Limb (tissue), 2 donors: ENCODE measurements around the gene SH3RF1.
"Not testable (repeated sequence)": the region's sequence is repeated elsewhere in the genome, so short reads cannot be mapped to it uniquely, and the experiment has no call there.

ENCODE experiments used
- DNase-seq, 2 donors: peaks; one replicate each; pipeline ENCODE4 v3.0.0-alpha.2; 2016; ENCODE audit errors: extremely low spot score in 2 of 2

SH3RF1 gene

DNA sequence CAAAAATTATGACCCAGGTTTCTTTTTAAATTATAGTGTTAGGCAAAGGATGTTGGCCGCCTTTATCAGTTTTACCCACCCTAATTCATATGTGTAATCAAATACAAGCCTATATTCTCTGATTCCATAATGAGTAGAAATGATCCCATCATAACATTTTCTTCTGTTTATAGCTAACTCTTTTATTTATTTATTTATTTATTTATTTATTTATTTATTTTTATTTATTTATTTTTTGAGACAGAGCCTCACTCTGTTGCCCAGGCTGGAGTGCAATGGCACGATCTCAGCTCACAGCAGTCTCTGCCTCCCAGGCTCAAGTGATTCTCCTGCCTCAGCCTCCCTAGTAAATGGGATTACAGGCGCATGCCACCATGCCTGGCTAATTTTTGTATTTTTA lies 7.1 kb upstream of the SH3RF1 start:
- DNase-seq = not testable (repeated sequence)

DNA sequence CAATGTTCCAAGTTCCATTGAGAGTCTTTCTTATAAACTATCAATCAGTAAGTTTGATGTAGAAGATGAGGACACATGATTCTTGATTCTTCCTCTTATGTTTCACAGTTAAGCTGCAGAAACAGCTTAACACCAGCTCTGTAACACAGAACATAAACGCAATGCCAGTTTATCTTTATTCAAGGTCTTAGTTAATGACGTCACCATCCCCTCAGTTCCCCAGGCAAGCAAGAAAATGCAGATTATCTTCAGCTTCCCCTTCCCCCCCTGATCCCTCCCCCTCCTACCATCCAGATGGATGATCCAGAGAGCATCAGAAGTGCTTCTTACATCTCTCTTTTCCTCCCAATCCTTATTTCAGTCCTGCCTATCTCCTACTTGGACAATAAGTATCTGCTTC lies 4.4 kb upstream of the SH3RF1 start:
- no peak for DNase-seq

DNA sequence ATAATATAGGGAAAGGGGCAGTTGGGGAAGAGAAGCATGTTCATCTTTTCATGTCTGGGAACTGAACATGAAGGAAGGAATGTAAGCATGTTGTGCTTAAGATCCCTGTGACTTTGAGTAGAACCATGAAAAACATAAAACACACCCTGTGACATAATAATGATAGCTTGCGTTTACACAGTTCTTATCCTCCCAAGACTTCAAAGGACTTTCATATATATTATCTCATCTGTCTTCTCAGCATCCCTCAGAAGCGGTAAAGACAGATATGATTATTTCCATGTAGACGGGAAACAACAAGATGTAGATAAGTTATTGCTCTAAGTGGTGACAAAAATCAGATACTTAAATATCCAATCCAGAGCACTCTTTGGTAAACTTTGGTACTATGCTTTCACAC lies 3.3 kb upstream of the SH3RF1 start:
- no peak for DNase-seq

DNA sequence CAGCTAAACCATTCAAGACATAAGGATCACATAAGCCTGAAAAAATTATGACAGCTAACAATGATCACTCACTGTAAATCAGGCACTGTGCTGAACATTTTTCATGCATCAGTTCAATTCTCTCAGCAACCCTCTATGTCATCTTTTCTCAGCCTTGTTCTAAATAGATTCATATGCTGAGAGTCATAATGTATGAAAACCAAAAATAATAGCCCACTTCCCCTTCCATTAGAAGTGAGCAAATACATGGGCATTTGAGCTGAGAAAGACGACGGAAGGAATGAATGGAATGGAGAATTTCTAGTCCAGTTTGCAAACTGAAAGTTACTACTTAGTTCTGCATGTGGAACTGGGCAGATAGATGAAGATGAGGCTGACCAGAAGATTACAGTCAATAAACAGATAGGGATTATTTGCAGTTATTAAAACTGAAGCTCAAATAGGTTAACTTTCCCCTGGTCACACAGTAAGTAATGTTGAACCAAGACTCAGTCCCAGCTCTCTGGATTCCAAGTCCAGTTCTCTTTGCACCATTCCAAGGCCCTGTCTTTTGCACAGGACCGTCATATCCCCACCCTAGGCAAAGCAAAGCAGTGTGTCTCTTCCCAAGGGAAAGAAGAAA lies 1.6 kb upstream of the SH3RF1 start:
- DNase-seq = no peak

DNA sequence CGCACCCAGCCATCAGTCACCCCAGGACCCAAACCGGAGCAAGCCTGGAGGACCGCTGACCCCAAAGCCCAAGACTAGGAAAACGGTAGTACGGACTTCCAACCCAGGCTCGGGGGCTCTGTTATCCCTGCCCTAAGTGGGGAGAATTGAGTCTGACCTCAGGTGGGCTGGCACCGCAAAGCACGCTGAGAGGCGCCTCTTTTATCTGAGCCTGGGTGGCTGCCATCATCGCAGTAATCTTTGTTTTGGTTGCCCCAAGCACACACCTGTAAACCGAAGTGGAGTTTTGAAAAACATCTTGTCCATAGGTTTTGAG lies 894 bp upstream of the SH3RF1 start:
- DNase-seq = no peak

DNA sequence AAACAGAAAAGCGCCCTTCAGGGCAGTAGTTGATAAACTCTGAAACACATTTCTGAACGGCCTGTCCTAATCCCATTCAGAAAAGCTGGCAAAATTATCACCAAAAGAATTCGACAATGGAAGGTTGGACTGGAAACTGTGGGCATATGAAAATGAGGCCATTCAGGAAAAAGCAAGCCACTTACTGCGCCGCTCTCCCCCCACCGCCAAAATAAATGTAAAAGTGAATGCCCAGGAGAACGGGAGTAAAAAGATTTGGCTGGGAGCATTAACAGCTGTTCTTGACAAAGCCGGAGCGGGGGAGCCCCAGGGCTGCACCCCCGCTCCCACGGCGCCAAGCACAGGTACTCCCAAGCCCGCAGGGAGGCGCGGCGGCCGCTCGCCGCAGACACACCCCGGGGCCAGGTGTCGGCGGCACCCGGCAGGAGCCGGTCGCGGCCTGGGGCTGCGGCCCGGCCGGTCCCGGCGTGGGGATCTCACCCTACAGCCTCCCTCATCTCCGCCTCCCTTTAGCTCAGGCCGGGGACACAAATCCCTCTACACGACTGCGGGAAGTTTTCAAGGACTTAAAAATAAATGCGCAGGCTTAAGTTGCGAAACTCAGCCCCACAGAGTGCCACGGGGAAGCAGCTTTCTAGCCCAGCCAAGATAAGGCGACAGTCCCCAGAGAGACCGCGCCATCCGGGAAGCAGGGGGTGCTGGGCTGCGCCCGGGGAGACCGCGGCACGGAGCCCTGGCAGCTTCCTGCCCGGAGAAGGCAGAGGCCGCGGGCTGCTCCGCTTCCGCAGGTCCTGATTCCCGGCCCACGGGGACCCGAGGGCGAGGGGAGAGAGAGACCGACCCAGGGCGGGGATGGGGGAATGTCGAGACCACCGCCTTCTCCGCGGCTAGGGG lies 593 bp downstream of the SH3RF1 start:
- DNase-seq = no peak

DNA sequence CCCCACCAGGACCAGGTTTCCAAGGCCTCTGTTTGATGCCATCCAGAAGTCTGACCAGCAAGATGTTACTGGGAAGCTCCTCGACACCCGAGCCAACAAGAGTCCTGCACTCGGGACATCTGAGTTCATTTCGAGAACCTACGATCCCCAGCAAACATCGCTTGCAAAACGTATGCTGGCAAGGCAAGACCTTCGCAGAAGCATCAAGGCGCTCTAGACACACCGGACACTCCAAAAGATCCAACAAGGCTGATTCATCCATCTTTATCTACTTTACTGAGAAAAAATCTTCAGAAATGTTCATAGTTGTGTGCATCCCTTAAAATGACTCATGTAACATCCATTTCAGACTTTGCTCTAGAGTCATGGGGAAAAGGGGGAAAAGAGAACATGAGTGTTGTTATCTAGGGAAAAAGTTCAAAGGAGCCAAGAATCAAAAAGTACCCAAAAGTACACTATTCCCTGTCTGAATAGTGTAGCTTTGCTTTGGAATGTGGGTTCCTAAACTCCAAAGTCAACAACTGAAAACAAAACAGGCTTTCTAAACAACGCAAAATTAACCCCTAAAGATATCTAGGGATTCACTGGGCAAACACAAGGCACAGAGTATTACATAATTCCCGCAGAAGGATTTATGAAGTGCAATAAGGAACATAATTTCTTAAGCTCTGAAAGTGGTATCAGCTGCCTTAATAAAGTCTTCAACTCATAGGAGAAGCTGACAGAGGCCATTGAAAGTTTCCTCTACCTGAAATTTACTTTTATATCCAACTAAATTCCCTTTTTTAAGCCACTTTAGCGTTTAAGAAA lies 1.6 kb downstream of the SH3RF1 start:
- DNase-seq = no peak

DNA sequence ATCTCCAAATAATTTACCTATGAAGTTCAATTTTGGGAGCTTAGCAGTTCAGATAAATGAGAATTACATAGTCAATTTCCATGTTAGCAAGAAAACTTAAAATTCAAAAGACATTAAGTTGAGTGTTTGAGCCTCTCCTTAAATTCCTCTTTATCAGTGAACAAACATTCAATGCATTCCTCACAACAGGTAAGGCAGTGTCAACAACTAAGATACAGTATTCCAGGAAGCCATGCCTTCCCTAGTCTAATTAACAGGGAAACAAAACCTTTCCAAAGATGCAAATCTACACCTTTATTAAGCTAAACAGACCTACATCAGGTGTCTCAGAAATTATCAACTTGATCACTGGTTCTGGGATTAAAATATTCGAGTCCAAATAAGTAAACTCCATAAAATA lies 3.7 kb downstream of the SH3RF1 start:
- no peak for DNase-seq

DNA sequence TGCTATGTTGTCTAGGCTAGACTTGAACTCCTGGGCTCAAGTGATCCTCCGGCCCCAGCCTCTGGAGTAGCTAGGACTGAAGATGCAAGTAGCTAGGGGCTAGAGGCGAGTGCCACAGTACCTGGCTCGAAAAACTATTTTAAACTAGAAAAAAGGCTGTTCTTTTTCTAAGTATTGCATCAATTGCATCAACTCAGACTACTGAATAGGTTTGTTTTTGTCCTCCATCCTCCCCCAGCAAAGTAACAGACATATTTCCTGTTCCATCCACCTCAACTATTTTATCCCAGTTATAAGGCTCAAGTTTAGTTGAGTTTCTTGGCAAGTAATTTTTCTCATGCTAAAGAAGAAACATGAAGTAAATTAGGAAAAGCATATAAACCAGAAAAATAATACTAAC lies 4.1 kb downstream of the SH3RF1 start:
- no peak for DNase-seq

DNA sequence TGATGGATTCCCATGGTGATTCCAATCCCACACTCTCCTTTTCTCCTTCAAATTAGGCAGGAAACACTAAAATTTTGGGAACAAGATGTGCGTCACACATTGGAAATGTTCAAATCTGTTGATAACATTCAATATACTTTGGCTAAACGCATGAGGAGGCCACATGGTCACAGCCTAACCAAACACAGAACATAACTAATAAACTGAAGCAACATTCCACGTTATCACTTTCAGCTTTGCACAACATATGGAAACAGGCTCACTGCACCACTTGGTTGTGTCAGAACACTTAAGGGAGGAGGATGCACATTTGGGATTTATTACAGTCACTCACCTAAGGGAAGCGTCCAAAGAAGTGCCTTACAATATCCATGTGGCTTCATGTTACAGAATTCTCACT lies 4.7 kb downstream of the SH3RF1 start:
- DNase-seq = no peak

DNA sequence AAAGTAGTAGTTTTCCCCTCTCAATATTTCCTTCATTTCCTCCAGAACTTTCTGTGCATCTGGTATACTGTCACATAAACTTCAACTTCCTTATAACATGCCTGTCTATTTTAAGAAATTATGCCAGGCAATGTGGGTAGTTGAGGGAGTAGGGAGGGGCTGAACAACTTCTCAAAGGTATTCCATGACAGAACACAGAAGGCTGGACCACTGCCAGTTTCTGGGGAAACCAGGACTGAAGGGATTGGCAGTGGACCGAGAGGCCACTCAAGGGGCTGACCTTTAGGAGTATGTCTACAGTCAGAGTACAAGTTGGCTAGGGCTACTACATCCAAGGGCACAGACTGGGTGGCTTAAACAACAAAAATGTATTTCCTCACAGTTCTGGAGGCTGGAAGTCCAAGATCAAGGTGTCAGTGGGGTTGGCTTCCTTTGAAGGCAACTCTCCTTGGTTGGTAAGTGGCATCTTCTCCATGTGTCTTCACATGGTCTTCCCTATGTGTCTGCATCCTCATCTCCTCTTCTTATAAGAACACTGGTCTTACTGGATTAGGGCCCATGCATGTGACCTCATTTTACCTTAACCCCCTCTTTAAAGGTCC lies 6.9 kb downstream of the SH3RF1 start:
- no peak for DNase-seq

DNA sequence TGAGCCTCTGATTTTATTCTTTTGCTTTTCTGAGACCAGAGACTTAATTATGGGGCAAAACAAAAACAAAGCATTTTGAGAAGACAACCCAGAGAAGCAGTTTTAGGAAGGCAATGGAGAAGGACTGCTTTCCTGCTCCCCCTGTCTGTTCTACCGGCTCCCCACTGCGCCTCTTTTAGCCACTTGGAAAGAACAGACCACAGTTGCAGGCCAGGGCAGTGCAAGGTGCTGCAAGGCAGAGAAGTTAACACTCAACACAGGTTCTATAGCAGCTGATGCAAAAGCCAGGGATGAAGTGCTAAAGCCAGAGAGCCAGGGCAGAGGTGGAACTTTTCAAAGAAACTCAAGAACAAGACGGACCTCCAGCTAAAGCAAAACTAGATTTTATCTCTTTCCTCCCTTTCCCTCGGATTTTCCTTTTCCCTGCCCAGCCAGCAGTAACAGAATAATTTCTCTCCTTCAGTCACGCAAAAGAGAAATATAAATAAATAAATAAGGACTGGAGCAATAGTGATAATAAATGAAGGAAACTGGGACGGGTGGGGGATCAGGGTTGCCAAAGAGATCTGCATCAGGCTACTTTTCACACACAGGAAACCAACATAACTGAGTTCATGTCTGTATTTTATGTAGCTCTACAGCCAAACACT lies 10.4 kb downstream of the SH3RF1 start:
- no peak for DNase-seq

DNA sequence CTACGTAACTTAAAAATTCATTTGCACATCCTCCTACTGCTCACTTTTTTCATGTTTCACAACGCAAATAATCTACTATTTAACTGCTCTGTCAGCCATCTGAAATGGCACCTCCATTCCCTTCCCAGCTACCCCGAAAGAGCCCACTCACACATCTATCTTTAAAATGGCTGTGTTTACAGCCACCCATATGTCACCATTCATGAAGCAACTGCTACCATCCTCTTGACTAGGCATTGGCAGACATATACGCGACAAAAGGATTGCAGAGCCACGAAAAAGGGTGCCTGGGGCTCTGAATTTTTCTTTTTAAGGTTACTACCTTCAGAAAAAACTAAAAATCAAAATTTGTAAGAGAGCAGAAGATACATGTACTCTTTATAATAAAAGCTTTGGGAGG lies 11.5 kb downstream of the SH3RF1 start:
- no peak for DNase-seq

DNA sequence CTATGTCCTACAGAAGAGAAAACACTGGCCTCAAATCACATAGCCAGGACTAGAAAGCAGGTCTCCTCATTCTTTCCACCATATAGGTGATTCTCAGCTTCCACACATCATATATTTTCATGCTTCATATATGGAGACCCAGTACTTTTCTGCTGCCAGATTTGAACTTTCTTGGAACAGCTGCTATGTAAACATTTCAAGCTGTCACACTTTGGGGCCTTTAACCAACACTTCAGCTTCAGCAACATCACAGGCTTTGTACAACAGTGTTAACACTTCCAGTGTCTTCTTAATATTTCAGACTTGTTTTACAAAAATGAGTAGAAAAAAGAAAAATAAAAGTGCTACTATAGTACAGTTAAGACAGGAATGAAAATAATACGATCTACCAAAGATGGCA lies 12.6 kb downstream of the SH3RF1 start:
- DNase-seq = no peak

DNA sequence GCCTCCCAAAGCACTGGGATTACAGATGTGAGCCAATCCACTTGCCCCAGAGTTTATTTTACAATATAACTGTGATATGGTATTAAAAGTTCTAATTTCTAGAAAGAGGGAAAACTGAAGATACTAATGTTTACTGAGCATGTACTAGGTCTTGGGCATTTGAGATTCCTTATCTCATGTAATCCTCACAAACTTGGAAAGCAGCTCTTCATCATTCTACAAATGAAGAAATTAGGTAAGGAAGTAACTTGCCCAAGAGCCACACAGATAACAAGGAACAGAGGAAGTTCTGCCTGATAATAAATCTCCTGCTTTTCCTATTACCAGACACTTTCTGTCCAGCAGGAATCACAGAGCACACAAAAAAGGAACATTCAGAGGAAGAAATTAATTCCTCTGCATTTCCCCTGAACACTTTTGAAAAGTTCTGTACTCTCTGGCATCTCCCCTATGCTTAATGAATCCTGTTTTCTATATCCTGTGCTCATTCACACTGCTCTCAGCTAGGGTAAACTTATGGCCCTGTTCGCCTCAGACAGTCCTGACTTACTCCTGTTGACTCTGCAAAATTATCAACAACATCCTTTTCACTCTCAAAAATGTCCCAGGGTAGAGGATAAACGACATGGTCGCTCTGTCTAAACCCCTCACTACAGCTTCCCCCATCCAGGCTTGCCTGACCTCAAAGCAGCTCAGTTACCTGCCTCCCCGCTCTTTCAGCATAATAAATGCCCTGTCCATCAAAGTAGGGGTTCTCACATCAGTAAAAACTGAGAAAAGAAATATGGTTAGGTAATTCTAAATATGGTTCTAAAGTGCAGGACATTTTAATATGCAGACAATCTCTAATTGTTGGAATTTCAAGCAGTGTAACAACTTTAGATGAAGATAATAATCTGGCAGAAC lies 13.6 kb downstream of the SH3RF1 start:
- no peak for DNase-seq

DNA sequence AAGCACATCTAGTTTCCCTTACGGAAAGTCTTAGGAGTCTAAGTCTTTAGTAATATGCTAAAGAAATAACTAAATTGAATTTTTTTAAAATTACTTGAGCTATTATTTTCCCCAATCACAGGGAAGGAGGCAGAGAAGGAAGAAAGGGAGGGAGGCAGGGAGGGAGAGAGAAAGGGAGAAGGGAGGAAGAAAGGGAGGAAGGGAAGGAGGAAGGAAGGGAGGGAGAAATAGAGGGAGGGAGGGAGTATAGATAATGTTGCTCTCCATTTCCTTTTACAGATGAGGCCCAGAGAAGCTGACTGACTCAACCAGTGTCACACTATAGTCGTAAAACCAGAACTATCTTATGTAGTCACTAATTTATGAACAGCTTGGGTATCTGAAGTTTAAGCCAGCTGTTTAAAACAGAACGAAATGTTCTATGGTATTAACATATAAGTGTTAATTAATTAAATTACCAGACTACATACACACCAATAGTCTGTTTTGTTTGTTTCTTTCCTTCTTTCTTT lies 14.6 kb downstream of the SH3RF1 start:
- no peak for DNase-seq

DNA sequence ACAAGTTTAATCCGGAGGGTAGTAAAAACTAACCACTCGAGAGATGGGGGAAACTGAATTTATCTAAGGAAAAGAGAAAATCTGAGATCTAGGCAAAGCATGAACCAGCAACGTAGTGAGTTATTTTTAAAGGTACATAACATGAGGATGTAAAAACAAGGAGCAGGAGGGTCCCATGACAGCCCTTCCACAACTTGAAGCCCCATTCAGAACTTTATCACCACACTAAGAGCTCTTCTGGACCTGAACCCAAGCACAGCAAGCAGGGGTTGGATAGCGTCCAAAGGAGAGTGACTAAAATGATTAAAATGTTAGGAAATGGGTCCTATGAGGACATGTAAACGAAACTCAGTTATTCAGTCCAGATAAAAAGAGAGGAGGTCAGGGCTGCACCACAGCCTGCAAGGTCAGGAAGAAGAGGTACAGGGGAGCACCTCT lies 16.2 kb downstream of the SH3RF1 start:
- DNase-seq = no peak

DNA sequence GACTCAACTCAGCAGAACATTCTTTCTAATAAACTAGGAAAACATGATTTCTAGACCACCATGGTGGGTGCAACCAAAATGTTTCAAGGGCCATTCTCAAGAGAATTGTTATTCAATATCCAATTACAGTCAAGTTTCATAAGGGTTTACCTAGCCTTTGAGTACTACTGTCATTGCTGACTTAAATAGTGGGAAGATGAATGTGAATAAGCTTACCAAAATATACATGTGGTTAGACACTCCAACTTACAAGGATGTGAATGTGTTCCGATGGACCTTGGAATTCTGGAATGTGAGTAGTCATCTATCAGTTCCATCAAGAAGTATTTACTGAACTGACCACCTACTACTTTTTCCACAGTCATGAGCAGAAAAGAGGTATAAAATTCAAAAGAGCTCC lies 16.9 kb downstream of the SH3RF1 start:
- DNase-seq = no peak

DNA sequence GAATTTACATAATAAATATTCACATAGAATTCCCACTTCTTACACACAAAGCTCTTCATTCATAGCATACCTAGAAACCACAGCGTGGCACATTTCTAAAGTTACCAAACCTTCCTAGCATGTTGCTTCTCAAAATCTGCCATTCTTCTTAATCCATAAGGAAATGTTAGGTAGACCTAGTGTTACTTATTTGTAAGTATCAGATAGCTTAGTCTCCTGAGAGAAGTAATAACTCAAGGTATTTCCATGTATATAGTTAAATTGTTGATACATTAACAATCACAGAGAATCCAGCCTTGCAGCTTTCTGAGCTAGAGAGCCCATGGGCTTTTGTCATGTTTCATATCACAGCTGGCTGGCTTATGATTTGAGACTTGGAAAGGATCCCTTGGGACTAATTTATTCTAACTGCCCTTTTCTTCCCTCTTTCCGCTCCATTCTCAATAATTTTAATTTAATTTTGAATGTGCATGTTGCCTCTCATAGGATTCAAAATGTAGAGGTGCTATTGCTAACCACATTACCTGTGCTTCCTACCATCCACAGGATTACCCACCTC lies 17.6 kb downstream of the SH3RF1 start:
- DNase-seq = no peak
